ENCODE measurements around the gene MMP17. TPM values are rescaled to one million over a fixed set of nuclear protein-coding genes. Genes with fewer than 3 reads are reported as not detected.

MMP17 gene
- polyA plus RNA-seq (2012; ENCODE audit: insufficient read depth, insufficient read length) = 1.9 TPM

GRCh38 chr12:131827961-131828534 is at the start of gene MMP17:
Gene MMP17 (plus strand): TSS chr12:131828393. CDS start chr12:131828495, 102 bp downstream.
- DNase-seq (ENCODE audit: low read depth, low spot score) = no peak
- no peak within 1 kb of the TSS for H3K4me3 ChIP-seq (ENCODE audit: low read length)

GRCh38 chr12:131779027-131779426 is 49.2 kb upstream of the MMP17 start:
- H3K4me3 ChIP-seq (ENCODE audit: low read length) = no peak overlapping the region

GRCh38 chr12:131782061-131782460 is 46.1 kb upstream of the MMP17 start:
- no peak for DNase-seq (ENCODE audit: low read depth, low spot score)
- H3K4me3 ChIP-seq (ENCODE audit: low read length) = no peak overlapping the region

More at GRCh38 chr12:131779027-131779426, 49.2 kb upstream of the MMP17 start:
- no peak for DNase-seq (ENCODE audit: low read depth, low spot score)

GRCh38 chr12:131783915-131784541 is 44.2 kb upstream of the MMP17 start:
- DNase-seq (ENCODE audit: low read depth, low spot score) = no peak
- no peak overlapping the region for H3K4me3 ChIP-seq (ENCODE audit: low read length)

- no peak for DNase-seq (ENCODE audit: low read depth, low spot score)
- H3K4me3 ChIP-seq (ENCODE audit: low read length) = no peak overlapping the region
Measured at GRCh38 chr12:131784909-131785762, 43.1 kb upstream of the MMP17 start.

- H3K4me3 ChIP-seq (ENCODE audit: low read length) = no peak overlapping the region
- DNase-seq (ENCODE audit: low read depth, low spot score) = no peak
Measured at GRCh38 chr12:131785763-131786330, 42.3 kb upstream of the MMP17 start.

- DNase-seq (ENCODE audit: low read depth, low spot score) = no peak
- no peak overlapping the region for H3K4me3 ChIP-seq (ENCODE audit: low read length)
Measured at GRCh38 chr12:131786331-131786730, 41.9 kb upstream of the MMP17 start.

GRCh38 chr12:131787143-131787660 is 41.0 kb upstream of the MMP17 start:
- DNase-seq (ENCODE audit: low read depth, low spot score) = no peak
- no peak overlapping the region for H3K4me3 ChIP-seq (ENCODE audit: low read length)

- no peak for DNase-seq (ENCODE audit: low read depth, low spot score)
- no peak overlapping the region for H3K4me3 ChIP-seq (ENCODE audit: low read length)
Measured at GRCh38 chr12:131788070-131788469, 40.1 kb upstream of the MMP17 start.

GRCh38 chr12:131789638-131790037 is 38.6 kb upstream of the MMP17 start:
- DNase-seq (ENCODE audit: low read depth, low spot score) = no peak
- no peak overlapping the region for H3K4me3 ChIP-seq (ENCODE audit: low read length)

GRCh38 chr12:131793243-131794022 is 34.8 kb upstream of the MMP17 start:
- no peak for DNase-seq (ENCODE audit: low read depth, low spot score)
- H3K4me3 ChIP-seq (ENCODE audit: low read length) = no peak overlapping the region

GRCh38 chr12:131794061-131794460 is 34.1 kb upstream of the MMP17 start:
- H3K4me3 ChIP-seq (ENCODE audit: low read length) = no peak overlapping the region
- DNase-seq (ENCODE audit: low read depth, low spot score) = no peak

- DNase-seq (ENCODE audit: low read depth, low spot score) = no peak
- H3K4me3 ChIP-seq (ENCODE audit: low read length) = no peak overlapping the region
Measured at GRCh38 chr12:131794573-131794972, 33.6 kb upstream of the MMP17 start.

- DNase-seq (ENCODE audit: low read depth, low spot score) = no peak
- no peak overlapping the region for H3K4me3 ChIP-seq (ENCODE audit: low read length)
Measured at GRCh38 chr12:131795064-131795463, 33.1 kb upstream of the MMP17 start.

- no peak overlapping the region for H3K4me3 ChIP-seq (ENCODE audit: low read length)
- DNase-seq (ENCODE audit: low read depth, low spot score) = no peak
Measured at GRCh38 chr12:131795690-131796410, 32.3 kb upstream of the MMP17 start.

GRCh38 chr12:131796411-131796736 is 31.8 kb upstream of the MMP17 start:
- H3K4me3 ChIP-seq (ENCODE audit: low read length) = no peak overlapping the region

GRCh38 chr12:131796754-131797587 is 31.2 kb upstream of the MMP17 start:
- no peak overlapping the region for H3K4me3 ChIP-seq (ENCODE audit: low read length)
- DNase-seq (ENCODE audit: low read depth, low spot score) = no peak

More at GRCh38 chr12:131796411-131796736, 31.8 kb upstream of the MMP17 start:
- no peak for DNase-seq (ENCODE audit: low read depth, low spot score)

- H3K4me3 ChIP-seq (ENCODE audit: low read length) = no peak overlapping the region
- DNase-seq (ENCODE audit: low read depth, low spot score) = no peak
Measured at GRCh38 chr12:131797588-131797934, 30.6 kb upstream of the MMP17 start.
